LNCAP (cell line): ENCODE measurements around the gene SMCO3.

Experiments used
- TF ChIP-seq, protein P1 (sequence below): fragments of 450-650 bp; IDR thresholded peaks from 2 replicates; pipeline ENCODE4 v1.5.1; 2017; ENCODE audit warnings: mild to moderate bottlenecking

Gene SMCO3

DNA sequence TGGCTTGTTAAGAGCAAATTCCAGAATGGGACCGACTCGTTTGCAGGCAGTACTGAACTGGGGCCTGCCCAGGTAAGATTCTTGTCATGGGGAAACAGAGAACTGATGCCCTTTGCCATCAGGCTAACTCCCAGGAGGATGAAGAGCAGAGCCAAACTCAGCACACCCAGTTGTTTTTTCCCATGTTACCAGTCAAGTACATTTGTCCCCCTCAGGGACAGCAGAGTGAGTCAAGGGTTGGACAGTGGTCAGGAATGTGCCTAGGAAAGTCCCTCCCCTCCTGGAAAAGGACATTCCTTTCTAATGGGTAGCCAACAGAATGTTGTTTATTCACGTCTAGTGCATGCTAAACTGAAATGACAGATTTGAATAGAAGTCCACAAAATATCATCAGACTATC is 27.8 kb upstream of the SMCO3 start:
- TF ChIP-seq, protein P1, sequence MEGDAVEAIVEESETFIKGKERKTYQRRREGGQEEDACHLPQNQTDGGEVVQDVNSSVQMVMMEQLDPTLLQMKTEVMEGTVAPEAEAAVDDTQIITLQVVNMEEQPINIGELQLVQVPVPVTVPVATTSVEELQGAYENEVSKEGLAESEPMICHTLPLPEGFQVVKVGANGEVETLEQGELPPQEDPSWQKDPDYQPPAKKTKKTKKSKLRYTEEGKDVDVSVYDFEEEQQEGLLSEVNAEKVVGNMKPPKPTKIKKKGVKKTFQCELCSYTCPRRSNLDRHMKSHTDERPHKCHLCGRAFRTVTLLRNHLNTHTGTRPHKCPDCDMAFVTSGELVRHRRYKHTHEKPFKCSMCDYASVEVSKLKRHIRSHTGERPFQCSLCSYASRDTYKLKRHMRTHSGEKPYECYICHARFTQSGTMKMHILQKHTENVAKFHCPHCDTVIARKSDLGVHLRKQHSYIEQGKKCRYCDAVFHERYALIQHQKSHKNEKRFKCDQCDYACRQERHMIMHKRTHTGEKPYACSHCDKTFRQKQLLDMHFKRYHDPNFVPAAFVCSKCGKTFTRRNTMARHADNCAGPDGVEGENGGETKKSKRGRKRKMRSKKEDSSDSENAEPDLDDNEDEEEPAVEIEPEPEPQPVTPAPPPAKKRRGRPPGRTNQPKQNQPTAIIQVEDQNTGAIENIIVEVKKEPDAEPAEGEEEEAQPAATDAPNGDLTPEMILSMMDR: no peak

DNA sequence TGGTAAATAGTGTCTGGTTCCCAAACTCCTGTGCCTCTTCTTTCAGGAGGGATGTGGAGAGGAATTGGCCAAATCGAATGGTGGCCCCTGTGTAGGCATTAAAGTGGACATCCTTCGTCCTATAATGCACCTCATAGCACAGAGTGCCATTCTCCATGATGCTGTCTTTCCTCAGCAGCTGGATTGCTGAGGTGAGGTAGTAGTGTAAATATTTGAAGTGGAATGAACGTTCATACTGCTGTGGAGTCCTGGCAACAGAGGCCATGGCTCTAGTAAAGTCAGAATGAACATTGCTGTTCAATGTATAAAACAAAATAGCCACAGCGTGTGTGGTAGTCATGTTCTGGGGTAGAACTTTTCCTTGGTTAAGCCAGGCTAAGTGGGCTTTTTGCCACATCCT is 26.6 kb upstream of the SMCO3 start:
- TF ChIP-seq, protein P1: no peak

DNA sequence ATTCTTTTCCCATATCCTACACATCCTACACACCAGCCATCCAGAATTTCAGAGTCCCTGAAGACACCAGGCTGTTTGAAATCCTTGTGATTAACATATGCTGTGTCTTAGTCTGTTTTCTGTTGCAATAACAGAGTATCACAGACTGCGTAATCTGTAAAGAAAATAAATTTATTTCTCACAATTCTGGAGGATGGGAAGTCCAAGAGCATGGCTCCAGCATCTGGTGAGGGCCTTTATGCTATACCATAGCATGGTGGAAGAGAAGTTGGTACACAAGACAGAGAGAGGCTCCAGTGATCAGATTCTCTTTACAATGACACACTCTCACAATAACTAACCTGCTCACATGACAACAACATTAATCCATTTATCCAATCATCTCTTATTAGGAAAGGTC is 25.3 kb upstream of the SMCO3 start:
- TF ChIP-seq, protein P1: no peak

DNA sequence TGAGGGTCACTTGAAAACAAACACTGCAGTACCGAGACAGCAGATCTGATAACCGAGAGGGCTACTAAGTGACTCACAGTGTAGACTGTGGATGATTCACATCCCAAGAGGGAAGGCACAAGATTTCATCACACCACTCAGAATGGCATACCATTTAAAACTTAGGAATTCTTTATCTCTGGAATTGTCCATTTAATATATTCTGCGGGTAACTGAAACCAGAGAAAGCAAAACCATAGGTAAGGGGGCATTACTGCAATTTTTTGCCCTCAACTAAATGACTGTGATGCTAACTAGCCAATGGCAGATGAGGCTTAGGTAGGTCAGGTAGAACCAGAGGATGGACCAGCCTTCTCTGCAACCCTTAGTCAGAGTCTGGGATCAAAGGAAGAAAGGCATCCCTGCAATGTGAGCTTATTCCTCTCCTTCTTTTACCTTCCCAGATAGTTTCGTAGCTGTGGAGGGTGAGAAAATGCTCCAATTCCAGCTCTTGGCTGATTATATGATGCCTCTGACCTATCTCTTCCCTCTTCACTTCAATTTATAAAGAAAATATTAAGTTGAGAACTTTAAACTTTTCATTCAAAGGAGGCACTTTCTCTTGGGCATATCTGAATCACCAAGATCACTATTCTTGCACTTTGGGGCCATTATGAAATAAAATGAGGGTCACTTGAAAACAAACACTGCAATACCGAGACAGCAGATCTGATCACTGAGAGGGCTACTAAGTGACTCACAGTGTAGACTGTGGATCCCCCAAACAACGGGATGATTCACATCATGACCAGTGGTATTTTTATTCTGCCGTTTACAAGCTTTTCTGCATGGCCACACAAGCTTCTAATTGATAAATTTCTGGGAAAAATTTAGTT is 22.6 kb upstream of the SMCO3 start:
- TF ChIP-seq, protein P1: no peak

DNA sequence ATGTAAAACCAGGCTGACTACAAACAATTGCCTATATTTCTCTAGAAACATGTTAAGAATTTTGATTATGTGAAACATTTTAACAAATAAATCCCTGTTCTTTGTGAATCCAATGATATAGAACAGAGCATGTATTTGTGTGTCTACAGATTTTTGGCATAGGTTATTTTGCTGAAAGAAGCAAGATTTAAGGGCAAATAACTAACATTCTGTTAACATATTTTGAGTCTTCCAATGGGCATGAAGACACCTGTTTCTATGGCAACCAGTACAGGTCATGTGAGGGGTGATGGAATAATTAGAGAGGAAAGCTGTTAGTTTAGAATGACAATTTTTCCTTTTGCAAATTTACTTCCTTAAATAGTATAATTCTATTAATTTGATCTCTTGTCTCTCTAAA is 20.5 kb upstream of the SMCO3 start:
- TF ChIP-seq, protein P1: no peak

DNA sequence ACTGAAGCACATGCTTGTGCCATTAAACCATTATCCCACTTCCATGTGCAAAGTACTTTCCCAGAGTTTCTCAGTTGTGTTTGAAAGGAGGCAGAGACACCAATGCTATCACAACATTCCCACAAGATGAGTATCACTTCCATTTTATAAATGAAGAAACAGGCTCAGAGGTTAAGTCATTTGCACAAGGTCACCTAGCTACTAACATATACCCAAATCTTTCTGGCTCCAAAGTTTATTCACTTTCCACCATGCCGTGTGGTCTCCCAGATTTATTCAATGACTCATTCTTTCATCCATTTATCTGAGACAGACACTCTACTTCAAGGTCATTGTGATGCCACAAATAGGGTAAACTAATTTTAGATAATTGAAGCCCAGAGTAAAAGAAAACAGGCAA is 20.0 kb upstream of the SMCO3 start:
- TF ChIP-seq, protein P1: no peak

DNA sequence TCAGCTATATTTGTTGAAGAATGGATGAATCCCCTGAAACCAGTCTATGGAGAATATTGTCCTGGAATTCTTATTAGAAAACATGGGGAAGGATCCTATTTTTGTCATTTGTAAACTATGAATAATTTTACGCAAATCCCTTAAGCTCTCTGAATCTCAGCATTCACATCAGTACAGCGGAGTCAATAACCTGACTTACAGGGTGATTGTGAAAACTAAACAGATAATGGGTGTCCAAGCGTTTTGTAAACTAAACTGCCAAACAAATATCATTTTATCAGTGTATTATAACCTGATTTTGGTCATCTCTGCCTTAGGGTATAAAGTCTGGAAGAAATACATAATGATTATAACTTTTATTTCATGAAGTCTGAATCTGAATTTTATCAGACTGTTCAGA is 19.4 kb upstream of the SMCO3 start:
- TF ChIP-seq, protein P1: no peak
